ENCODE measurements around the gene RCSD1. TPM values are rescaled to one million over a fixed set of nuclear protein-coding genes. Genes with fewer than 3 reads are reported as not detected.

RCSD1 gene
- total and polyA plus RNA-seq, 5 donors, result 27.1 to 61.5 (median 57.7) TPM

GRCh38 chr1:167693425-167694045 is 63.5 kb downstream of the RCSD1 start:
- H3K4me3 ChIP-seq (ENCODE audit: low read length), result no peak overlapping the region
- intact Hi-C loops (cut with DNase I), result no loop called here

GRCh38 chr1:167694691-167695090 is 64.7 kb downstream of the RCSD1 start:
- ATAC-seq (no peak), DNase-seq (no peak)
- H3K4me1 ChIP-seq (ENCODE audit: control insufficient read depth, insufficient read depth, low read length), result peaks cover 12% of the 10 kb centered on the region
- H3K27ac ChIP-seq (ENCODE audit: low read length), result no peak overlapping the region
- H3K4me3 ChIP-seq (ENCODE audit: low read length), result no peak overlapping the region
- intact Hi-C loops (cut with DNase I), result no loop called here
- H3K27me3 ChIP-seq (ENCODE audit: control insufficient read depth, insufficient read depth), result no peaks in the 10 kb centered on the region
- 60% methylated on average over 2 of the region's 2 CpGs for WGBS
- H3K9me3 ChIP-seq (ENCODE audit: control insufficient read depth, low read length), result no peaks in the 10 kb centered on the region

More at GRCh38 chr1:167693425-167694045, 63.5 kb downstream of the RCSD1 start:
- ATAC-seq (no peak), DNase-seq (no peak)
- 87% methylated on average over 7 of the region's 7 CpGs for WGBS
- no peak overlapping the region for H3K27ac ChIP-seq (ENCODE audit: low read length)
- H3K27me3 ChIP-seq (ENCODE audit: control insufficient read depth, insufficient read depth), result no peaks in the 10 kb centered on the region
- H3K4me1 ChIP-seq (ENCODE audit: control insufficient read depth, insufficient read depth, low read length), result peaks cover 12% of the 10 kb centered on the region
- no peaks in the 10 kb centered on the region for H3K9me3 ChIP-seq (ENCODE audit: control insufficient read depth, low read length)

DNA sequence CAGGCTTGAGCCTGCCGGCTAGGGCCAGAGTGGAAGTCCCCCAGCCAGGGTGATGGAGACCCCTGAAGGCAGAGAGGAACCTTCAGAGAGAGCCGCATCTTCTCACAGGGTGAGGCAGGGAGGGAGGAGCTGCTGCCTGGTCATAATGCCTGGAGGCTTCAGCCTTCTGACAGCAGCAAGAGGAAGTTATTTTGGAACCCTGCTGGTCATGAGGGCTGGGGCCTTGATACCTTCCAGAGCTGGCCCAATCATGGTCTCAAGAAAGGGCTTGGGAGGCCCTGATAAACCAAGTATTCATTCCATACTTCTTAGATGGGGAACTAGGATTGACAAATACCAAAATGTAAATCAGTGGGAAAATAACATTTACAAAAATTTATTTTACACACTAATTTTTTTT is 65.1 kb downstream of the RCSD1 start:
- Histone ChIP-seq H3K27ac (ENCODE audit: low read length) (no peak overlapping the region), H3K27me3 (ENCODE audit: control insufficient read depth, insufficient read depth) (no peaks in the 10 kb centered on the region), H3K4me3 (ENCODE audit: low read length) (no peak overlapping the region), H3K4me1 (ENCODE audit: control insufficient read depth, insufficient read depth, low read length) (peaks cover 12% of the 10 kb centered on the region), H3K9me3 (ENCODE audit: control insufficient read depth, low read length) (no peaks in the 10 kb centered on the region)
- 81% methylated on average over 2 of the region's 2 CpGs for WGBS
- no peak for DNase-seq
- intact Hi-C loops (cut with DNase I), result no loop called here
- no peak for ATAC-seq

DNA sequence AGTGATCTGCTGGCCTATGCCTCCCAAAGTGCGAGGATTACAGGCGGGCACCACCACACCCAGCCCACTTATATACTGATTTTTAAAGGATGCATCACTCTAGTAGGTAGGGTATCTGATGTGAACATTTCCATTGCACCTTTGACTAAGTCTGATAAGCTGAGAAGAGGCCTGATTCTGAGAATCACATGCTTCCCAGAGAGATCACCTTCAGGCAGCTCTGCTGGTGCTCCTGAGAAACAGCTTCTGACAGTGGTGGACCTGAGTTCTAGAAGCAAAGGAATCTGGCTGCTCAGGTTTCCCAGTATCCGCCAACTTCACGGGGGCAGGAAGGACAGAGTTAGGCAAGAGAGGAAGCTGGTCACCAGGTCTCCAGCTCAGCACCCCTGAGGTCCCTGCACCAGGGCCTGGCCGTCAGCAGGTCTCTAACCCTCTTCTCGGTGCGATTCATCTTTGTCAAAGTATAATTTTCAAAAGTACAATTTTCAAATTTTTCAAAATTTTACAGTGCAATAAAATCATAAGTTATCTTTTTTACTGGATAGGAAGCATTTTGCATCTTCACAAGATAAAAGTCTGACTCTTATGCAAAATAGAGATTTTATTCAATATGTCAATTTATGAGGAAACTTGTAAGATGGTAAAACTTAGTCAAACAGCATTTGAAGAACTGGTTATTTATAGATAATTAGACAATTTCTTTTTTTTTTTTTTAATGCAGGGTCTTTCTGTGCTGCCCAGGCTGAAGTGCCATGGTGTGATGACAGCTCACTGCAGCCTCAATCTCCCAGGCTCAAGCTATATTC is 65.9 kb downstream of the RCSD1 start:
- ATAC-seq, result no peak
- intact Hi-C loops (cut with DNase I), result no loop called here
- no peaks in the 10 kb centered on the region for H3K27me3 ChIP-seq (ENCODE audit: control insufficient read depth, insufficient read depth)

DNA sequence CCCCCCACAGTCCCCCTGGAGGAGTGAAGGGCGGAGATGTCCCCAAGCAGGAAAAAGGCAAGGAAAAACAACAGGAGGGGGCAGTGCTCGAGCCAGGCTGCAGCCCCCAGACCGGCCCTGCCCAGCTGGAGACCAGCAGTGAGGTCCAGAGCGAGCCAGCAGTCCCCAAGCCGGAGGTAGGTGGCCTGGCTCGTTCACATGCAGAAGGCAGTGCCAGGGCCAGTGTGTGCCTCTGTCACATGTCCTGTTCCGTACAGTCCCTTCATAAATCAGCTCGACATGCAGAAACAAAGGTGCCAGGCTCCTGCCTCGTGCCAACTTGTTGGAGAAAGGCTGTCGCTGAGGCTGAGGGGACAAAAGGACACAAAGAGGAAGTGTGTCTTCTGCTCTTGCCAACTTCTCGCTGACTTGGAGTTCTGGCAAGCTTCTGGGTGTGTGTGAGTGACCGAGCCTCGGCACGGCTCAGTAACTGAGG is 67.7 kb downstream of the RCSD1 start:
- 29% methylated on average over 14 of the region's 14 CpGs for WGBS
- H3K27ac ChIP-seq (ENCODE audit: low read length), result peak overlapping the region; percentile 81
- peaks cover 12% of the 10 kb centered on the region for H3K4me1 ChIP-seq (ENCODE audit: control insufficient read depth, insufficient read depth, low read length)
- ATAC-seq (peak; percentile 90 to 93), DNase-seq (peak; percentile 76 to 90 (median 88))
- intact Hi-C loops (cut with DNase I), result no loop called here
- H3K9me3 ChIP-seq (ENCODE audit: control insufficient read depth, low read length), result no peaks in the 10 kb centered on the region
- H3K4me3 ChIP-seq (ENCODE audit: low read length), result no peak overlapping the region
- H3K27me3 ChIP-seq (ENCODE audit: control insufficient read depth, insufficient read depth), result no peaks in the 10 kb centered on the region

More for the DNA sequence above, 65.9 kb downstream of the RCSD1 start:
- WGBS, result 86% methylated on average over 7 of the region's 7 CpGs
- H3K4me1 ChIP-seq (ENCODE audit: control insufficient read depth, insufficient read depth, low read length), result peaks cover 12% of the 10 kb centered on the region
- H3K9me3 ChIP-seq (ENCODE audit: control insufficient read depth, low read length), result no peaks in the 10 kb centered on the region
- H3K27ac ChIP-seq (ENCODE audit: low read length), result no peak overlapping the region
- no peak for DNase-seq
- no peak overlapping the region for H3K4me3 ChIP-seq (ENCODE audit: low read length)

- Histone ChIP-seq H3K27me3 (ENCODE audit: control insufficient read depth, insufficient read depth) (no peaks in the 10 kb centered on the region), H3K27ac (ENCODE audit: low read length) (peak overlapping the region; percentile 39), H3K4me3 (ENCODE audit: low read length) (no peak overlapping the region), H3K4me1 (ENCODE audit: control insufficient read depth, insufficient read depth, low read length) (peaks cover 12% of the 10 kb centered on the region), H3K9me3 (ENCODE audit: control insufficient read depth, low read length) (no peaks in the 10 kb centered on the region)
- ATAC-seq (no peak), DNase-seq (no peak)
- intact Hi-C loops (cut with DNase I), result no loop called here
- 82% methylated on average over 4 of the region's 4 CpGs for WGBS
Observed at GRCh38 chr1:167698313-167698712, 68.3 kb downstream of the RCSD1 start.

GRCh38 chr1:167701510-167701909 is 71.5 kb downstream of the RCSD1 start:
- intact Hi-C loops (cut with DNase I), result no loop called here
- Histone ChIP-seq H3K4me1 (ENCODE audit: control insufficient read depth, insufficient read depth, low read length) (peaks cover 12% of the 10 kb centered on the region), H3K4me3 (ENCODE audit: low read length) (no peak overlapping the region), H3K9me3 (ENCODE audit: control insufficient read depth, low read length) (no peaks in the 10 kb centered on the region), H3K27ac (ENCODE audit: low read length) (no peak overlapping the region), H3K27me3 (ENCODE audit: control insufficient read depth, insufficient read depth) (no peaks in the 10 kb centered on the region)
- WGBS, result 86% methylated on average over 1 of the region's 1 CpG
- ATAC-seq (no peak), DNase-seq (no peak)

DNA sequence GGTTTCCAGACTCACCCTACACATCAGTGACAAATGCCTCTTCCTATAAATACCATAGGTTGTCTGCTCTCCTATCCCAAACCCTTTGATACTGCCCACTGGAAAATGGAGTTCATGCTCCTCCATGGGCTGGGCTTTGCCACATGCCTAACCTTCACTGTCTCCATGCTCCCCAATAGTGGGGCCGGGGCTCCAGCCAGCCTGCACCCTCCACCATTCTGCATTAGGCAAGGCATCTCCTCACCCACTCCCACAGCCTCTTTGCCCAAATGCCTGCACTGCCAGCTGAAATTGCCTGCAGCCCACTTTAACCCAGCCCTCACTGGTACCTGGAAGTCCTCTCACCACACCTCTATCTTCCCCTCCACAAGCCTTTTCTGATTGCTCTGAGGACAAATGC is 73.5 kb downstream of the RCSD1 start:
- ATAC-seq (no peak), DNase-seq (no peak)
- Histone ChIP-seq H3K27me3 (ENCODE audit: control insufficient read depth, insufficient read depth) (no peaks in the 10 kb centered on the region), H3K4me1 (ENCODE audit: control insufficient read depth, insufficient read depth, low read length) (no peaks in the 10 kb centered on the region), H3K27ac (ENCODE audit: low read length) (no peak overlapping the region), H3K9me3 (ENCODE audit: control insufficient read depth, low read length) (no peaks in the 10 kb centered on the region), H3K4me3 (ENCODE audit: low read length) (no peak overlapping the region)
- intact Hi-C loops (cut with DNase I), result no loop called here
- whole genome bisulfite sequencing, result 97% methylated on average over 1 of the region's 1 CpG

DNA sequence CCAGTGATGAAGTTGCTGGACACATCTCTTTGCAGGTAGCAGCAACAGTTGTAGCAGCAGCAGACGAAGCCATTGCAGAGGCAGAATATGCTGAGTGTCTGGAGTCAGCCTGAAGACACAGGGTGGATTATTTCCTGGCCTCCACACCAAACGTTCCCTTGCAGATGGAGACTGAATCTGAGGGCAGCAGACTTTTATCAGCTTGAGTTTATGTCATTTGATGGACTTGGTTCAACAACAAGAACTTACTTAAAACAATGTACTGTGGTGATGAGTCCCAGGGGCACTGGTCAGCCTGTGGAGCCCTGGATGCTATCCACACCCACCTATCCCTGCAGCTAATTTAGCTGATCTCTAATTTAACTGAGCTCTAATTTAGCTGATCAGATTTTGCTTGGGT is 74.7 kb downstream of the RCSD1 start:
- ATAC-seq, result peak in 1 of 2 donors; percentile 44
- Histone ChIP-seq H3K27ac (ENCODE audit: low read length) (no peak overlapping the region), H3K4me1 (ENCODE audit: control insufficient read depth, insufficient read depth, low read length) (no peaks in the 10 kb centered on the region), H3K4me3 (ENCODE audit: low read length) (no peak overlapping the region), H3K9me3 (ENCODE audit: control insufficient read depth, low read length) (no peaks in the 10 kb centered on the region), H3K27me3 (ENCODE audit: control insufficient read depth, insufficient read depth) (no peaks in the 10 kb centered on the region)
- WGBS, result 32% methylated on average over 2 of the region's 2 CpGs
- no peak for DNase-seq
- intact Hi-C loops (cut with DNase I), result no loop called here

GRCh38 chr1:167705250-167705649 is 75.2 kb downstream of the RCSD1 start:
- H3K27ac ChIP-seq (ENCODE audit: low read length), result no peak overlapping the region
- intact Hi-C loops (cut with DNase I), result no loop called here

DNA sequence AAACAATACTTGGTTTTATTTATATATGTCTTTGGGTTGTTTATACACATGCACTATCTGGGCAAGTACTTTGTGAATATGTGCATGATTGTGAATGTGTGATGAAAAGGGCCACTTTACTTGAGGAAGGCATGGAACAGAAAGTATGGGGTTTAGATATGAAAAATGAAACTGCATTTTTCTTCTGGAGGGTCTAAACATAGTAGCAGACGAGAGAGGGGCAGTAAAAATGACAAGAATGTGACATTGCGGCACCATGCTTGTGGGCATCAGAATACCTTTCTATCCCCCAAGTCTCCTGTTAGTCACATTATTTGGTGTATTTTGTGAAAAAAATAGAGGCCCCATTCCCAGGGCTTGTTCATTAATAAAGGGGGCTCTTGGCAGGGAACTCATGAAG is 76.3 kb downstream of the RCSD1 start:
- intact Hi-C loops (cut with DNase I), result no loop called here
- Histone ChIP-seq H3K4me3 (ENCODE audit: low read length) (no peak overlapping the region), H3K27me3 (ENCODE audit: control insufficient read depth, insufficient read depth) (no peaks in the 10 kb centered on the region), H3K4me1 (ENCODE audit: control insufficient read depth, insufficient read depth, low read length) (no peaks in the 10 kb centered on the region), H3K9me3 (ENCODE audit: control insufficient read depth, low read length) (no peaks in the 10 kb centered on the region), H3K27ac (ENCODE audit: low read length) (no peak overlapping the region)
- ATAC-seq, result no peak
- 72% methylated on average over 2 of the region's 2 CpGs for WGBS
- no peak for DNase-seq

More at GRCh38 chr1:167705250-167705649, 75.2 kb downstream of the RCSD1 start:
- ATAC-seq (no peak), DNase-seq (no peak)
- Histone ChIP-seq H3K9me3 (ENCODE audit: control insufficient read depth, low read length) (no peaks in the 10 kb centered on the region), H3K27me3 (ENCODE audit: control insufficient read depth, insufficient read depth) (no peaks in the 10 kb centered on the region), H3K4me1 (ENCODE audit: control insufficient read depth, insufficient read depth, low read length) (no peaks in the 10 kb centered on the region), H3K4me3 (ENCODE audit: low read length) (no peak overlapping the region)
- WGBS, result 68% methylated on average over 6 of the region's 6 CpGs

Data from right cardiac atrium (tissue), 5 donors.